ENCODE results near the gene SLC7A7. TPM values are rescaled to one million over a fixed set of nuclear protein-coding genes. Genes with fewer than 3 reads are reported as not detected.
A peak's percentile ranks its signal among the peaks of the same experiment; 100 is the strongest.

SLC7A7 gene
- total and polyA plus RNA-seq, 2 of the 13 experiments (the other 11 are each of a cell fraction or from before 2014, with no cell fraction given): 0.13 to 0.63 TPM

GRCh38 chr14:22822571-22823098 is 7.4 kb upstream of the SLC7A7 start (continued):
- TF ChIP-seq ZHX2 (IDR thresholded peaks at IDR 0.05; ENCODE audit: low read depth) (peak; percentile 49; the same call in 1 of the 2 replicates), ZHX2 (CRISPR knock-in tag; IDR thresholded peaks at IDR 0.05; ENCODE audit: borderline replicate concordance) (no peak), ZNF335 (CRISPR knock-in tag; IDR thresholded peaks at IDR 0.05) (peak; percentile 78; the same call in 1 of the 2 replicates), AFF4 (CRISPR knock-in tag; IDR thresholded peaks at IDR 0.05) (no peak)

Data from HepG2 (cell line).